HL-60 (cell line): Measurements from ENCODE around the gene AOC1.

ENCODE experiments used
- DNase-seq, 2 experiments: peaks; one replicate each; pipeline ENCODE4 v3.0.0-alpha.2; 2010 to 2020; ENCODE audit warnings: low read depth in 1 of 2, low spot score in 1 of 2
- H3K27ac ChIP-seq: fragments of 250-450 bp; sonication (Bioruptor Pico); replicated peaks from 2 replicates; pipeline ENCODE4 v1.5.1; 2020; ENCODE audit warnings: mild to moderate bottlenecking, moderate library complexity
- H3K27me3 ChIP-seq: fragments of 250-450 bp; sonication (Bioruptor Pico); 2 replicates; pipeline ENCODE4 v1.5.1; 2021; ENCODE audit warnings: mild to moderate bottlenecking, moderate library complexity; ENCODE audit not compliant: insufficient read depth, poor library complexity, severe bottlenecking
- H3K4me3 ChIP-seq: replicated peaks from 2 replicates; pipeline ENCODE4 v1.5.1; 2011; ENCODE audit warnings: mild to moderate bottlenecking, control low read depth, low read length; ENCODE audit not compliant: insufficient read depth
- GABPA ChIP-seq: IDR thresholded peaks from 2 replicates; pipeline ENCODE4 v1.6.1; 2012; ENCODE audit warnings: low read depth
- POLR2AphosphoS5 ChIP-seq: IDR thresholded peaks from 2 replicates; pipeline ENCODE4 v1.6.1; 2012; ENCODE audit warnings: low read depth
- SPI1 ChIP-seq: IDR thresholded peaks from 2 replicates; pipeline ENCODE4 v1.6.1; 2012; ENCODE audit warnings: low read depth, mild to moderate bottlenecking, borderline replicate concordance
- TF ChIP-seq, protein P1 (sequence below): IDR thresholded peaks from one replicate; pipeline ENCODE4 v1.5.1; 2011; ENCODE audit warnings: low read length, control low read depth, inconsistent platforms; ENCODE audit not compliant: insufficient read depth
- TF ChIP-seq, protein P2 (sequence below): IDR thresholded peaks from 2 replicates; pipeline ENCODE4 v1.6.1; 2012; ENCODE audit warnings: low read depth; ENCODE audit not compliant: insufficient replicate concordance

The AOC1 gene

DNA sequence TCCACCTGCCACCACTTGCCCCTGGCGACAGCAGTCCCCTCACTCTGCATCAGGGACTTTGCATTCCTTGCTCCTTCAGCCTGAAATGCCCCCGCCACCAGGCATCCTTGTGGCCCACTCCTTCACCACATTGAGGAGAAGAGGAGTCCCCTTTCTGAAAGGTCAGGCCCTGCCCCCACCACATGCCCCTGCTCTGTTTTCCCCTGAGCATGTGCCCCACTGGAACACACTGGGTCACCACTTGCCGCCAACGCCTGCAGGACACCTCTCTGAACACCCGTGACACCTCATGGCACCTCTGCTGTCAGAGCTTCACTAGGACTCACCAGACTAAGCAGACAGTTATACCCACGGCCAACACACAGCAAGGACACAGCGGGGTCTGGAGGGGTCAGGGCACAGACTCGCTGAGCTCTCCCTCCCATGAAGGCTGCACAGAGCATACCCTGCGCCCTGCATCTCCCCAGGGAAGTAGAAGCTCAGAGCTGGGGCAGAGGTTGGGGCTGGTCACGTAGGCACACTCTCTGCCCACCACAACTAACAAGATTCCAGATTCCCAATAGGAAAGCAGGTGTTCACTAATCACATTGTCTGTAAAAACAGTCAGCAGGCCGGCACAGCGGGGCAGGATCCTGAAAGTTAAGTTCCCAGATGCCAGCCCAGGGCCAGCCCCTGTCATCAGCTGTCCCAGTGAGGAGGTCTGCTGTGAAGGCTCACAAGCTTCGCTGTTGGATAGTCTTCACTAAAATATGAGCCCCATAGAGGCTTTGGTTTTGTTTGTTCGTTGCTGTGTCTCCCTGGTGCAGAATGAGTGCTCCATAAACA lies 5.8 kb upstream of the AOC1 start:
- no peak overlapping the region for H3K27ac ChIP-seq
- no peak overlapping the region for H3K4me3 ChIP-seq
- H3K27me3 ChIP-seq = no peaks in the 10 kb centered on the region
- DNase-seq = no peak
- TF ChIP-seq, protein P1, sequence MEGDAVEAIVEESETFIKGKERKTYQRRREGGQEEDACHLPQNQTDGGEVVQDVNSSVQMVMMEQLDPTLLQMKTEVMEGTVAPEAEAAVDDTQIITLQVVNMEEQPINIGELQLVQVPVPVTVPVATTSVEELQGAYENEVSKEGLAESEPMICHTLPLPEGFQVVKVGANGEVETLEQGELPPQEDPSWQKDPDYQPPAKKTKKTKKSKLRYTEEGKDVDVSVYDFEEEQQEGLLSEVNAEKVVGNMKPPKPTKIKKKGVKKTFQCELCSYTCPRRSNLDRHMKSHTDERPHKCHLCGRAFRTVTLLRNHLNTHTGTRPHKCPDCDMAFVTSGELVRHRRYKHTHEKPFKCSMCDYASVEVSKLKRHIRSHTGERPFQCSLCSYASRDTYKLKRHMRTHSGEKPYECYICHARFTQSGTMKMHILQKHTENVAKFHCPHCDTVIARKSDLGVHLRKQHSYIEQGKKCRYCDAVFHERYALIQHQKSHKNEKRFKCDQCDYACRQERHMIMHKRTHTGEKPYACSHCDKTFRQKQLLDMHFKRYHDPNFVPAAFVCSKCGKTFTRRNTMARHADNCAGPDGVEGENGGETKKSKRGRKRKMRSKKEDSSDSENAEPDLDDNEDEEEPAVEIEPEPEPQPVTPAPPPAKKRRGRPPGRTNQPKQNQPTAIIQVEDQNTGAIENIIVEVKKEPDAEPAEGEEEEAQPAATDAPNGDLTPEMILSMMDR = no peak
- TF ChIP-seq, protein P2, sequence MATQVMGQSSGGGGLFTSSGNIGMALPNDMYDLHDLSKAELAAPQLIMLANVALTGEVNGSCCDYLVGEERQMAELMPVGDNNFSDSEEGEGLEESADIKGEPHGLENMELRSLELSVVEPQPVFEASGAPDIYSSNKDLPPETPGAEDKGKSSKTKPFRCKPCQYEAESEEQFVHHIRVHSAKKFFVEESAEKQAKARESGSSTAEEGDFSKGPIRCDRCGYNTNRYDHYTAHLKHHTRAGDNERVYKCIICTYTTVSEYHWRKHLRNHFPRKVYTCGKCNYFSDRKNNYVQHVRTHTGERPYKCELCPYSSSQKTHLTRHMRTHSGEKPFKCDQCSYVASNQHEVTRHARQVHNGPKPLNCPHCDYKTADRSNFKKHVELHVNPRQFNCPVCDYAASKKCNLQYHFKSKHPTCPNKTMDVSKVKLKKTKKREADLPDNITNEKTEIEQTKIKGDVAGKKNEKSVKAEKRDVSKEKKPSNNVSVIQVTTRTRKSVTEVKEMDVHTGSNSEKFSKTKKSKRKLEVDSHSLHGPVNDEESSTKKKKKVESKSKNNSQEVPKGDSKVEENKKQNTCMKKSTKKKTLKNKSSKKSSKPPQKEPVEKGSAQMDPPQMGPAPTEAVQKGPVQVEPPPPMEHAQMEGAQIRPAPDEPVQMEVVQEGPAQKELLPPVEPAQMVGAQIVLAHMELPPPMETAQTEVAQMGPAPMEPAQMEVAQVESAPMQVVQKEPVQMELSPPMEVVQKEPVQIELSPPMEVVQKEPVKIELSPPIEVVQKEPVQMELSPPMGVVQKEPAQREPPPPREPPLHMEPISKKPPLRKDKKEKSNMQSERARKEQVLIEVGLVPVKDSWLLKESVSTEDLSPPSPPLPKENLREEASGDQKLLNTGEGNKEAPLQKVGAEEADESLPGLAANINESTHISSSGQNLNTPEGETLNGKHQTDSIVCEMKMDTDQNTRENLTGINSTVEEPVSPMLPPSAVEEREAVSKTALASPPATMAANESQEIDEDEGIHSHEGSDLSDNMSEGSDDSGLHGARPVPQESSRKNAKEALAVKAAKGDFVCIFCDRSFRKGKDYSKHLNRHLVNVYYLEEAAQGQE = no peak
- TF ChIP-seq GABPA (no peak), SPI1 (no peak), POLR2AphosphoS5 (no peak)

DNA sequence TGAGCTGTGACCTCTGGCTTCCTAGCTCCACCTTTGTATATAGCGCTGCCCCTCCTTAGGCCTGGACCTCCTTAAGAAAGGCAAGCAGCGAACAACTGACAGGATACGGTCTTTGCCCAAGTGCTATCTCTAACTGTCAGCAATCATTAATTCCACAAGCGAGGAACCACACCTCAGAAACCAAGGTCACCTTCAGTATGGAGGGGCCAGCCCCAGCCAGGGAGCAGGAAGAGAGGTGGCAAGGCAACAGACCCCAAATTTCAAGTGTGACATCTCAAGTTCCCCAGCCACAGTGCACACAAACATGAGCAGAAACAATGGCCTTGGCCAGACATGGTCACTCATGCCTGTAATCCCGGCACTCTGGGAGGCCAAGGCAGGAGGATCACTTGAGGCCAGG lies 4.8 kb upstream of the AOC1 start:
- TF ChIP-seq SPI1 (no peak), POLR2AphosphoS5 (no peak), GABPA (no peak)
- TF ChIP-seq, protein P2 = no peak
- TF ChIP-seq, protein P1 = no peak

DNA sequence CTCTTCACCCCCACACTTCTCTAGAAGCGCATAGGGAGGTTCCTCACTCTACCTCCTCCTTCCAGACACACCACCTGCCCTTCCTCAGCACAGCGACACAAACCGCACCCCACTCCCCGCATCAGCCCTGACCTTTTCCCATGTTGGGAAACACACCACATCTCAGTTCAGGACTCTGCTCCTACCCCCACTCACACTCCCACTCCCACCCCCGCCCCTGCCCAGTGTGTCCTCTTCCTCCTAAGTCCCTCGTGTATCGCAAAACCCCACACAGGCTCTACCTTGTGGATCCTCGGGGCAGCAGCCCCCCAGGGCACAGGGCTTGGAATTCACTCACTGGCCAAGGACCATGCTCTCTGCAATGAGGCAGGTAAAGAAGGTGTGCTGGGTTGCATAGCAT lies 4.2 kb upstream of the AOC1 start:
- DNase-seq = no peak
- TF ChIP-seq, protein P1 = no peak
- TF ChIP-seq, protein P2 = no peak
- TF ChIP-seq POLR2AphosphoS5 (no peak), SPI1 (no peak), GABPA (no peak)
- Histone ChIP-seq H3K4me3 (no peak overlapping the region), H3K27ac (no peak overlapping the region), H3K27me3 (no peaks in the 10 kb centered on the region)

More for the DNA sequence above, 4.8 kb upstream of the AOC1 start:
- DNase-seq = no peak
- H3K27me3 ChIP-seq = no peaks in the 10 kb centered on the region
- no peak overlapping the region for H3K27ac ChIP-seq
- H3K4me3 ChIP-seq = no peak overlapping the region
